Heart right ventricle (tissue), 16 donors: Measurements from ENCODE around the gene TDRD7. TPM values are rescaled to one million over a fixed set of nuclear protein-coding genes. Genes with fewer than 3 reads are reported as not detected.

ENCODE experiments used
- ATAC-seq, 8 donors: fragments of 200-7000 bp; cut with Tn5 transposase; one replicate each; pipeline ENCODE4 v1.9.1; 2020; ENCODE audit warnings: mild to moderate bottlenecking in 8 of 8, moderate library complexity in 8 of 8, moderate number of reproducible peaks in 1 of 8
- DNase-seq, 2 donors: peaks; one replicate each; pipeline ENCODE4 v3.0.0-alpha.2; 2020
- H3K27ac ChIP-seq, 10 donors: fragments of 200-600 bp; sonication (generic) in 2 of 10; one replicate each; pipeline versions ENCODE4 v1.5.0 to v1.8.0; 2020 to 2022; ENCODE audit warnings: mild to moderate bottlenecking in 3 of 10
- H3K27me3 ChIP-seq, 7 donors: fragments of 200-600 bp; one replicate each; pipeline ENCODE4 v1.8.0; 2021 to 2022; ENCODE audit warnings: mild to moderate bottlenecking in 2 of 7
- H3K36me3 ChIP-seq, 9 donors: fragments of 200-600 bp; sonication (generic) in 1 of 9; one replicate each; pipeline versions ENCODE4 v1.5.0 to v1.8.0; 2020 to 2022; ENCODE audit warnings: mild to moderate bottlenecking in 2 of 9
- H3K4me1 ChIP-seq, 9 donors: fragments of 200-600 bp; sonication (generic) in 1 of 9; one replicate each; pipeline versions ENCODE4 v1.5.0 to v1.8.0; 2020 to 2022; ENCODE audit warnings: mild to moderate bottlenecking in 4 of 9
- H3K4me3 ChIP-seq, 10 donors: fragments of 200-600 bp; sonication (generic) in 2 of 10; one replicate each; pipeline versions ENCODE4 v1.5.0 to v1.8.0; 2020 to 2022; ENCODE audit warnings: mild to moderate bottlenecking in 7 of 10, moderate library complexity in 2 of 10
- H3K9me3 ChIP-seq, 11 donors: fragments of 200-600 bp in 10 of 11; sonication (generic) in 2 of 11; one replicate each; pipeline versions ENCODE4 v1.5.0 to v1.8.0; 2013 to 2022; ENCODE audit warnings: mild to moderate bottlenecking in 2 of 11, control low read depth in 1 of 11, moderate library complexity in 1 of 11
- CTCF ChIP-seq, 9 donors: fragments of 200-600 bp; sonication (generic) in 2 of 9; IDR thresholded peaks; one replicate each; pipeline versions ENCODE4 v1.5.0 to v1.8.0; 2021 to 2022; ENCODE audit warnings: antibody characterized with exemption in 9 of 9, mild to moderate bottlenecking in 5 of 9, moderate library complexity in 1 of 9
- WGBS, 2 donors: extraction: QIAGEN DNeasy Blood & Tissue Kit; methylation state at CpG; one replicate each; pipeline ENCODE4 v1.1.7; 2013; ENCODE audit warnings: inconsistent platforms in 1 of 2; 5-methylcytosine and 5-hydroxymethylcytosine counted together
- intact Hi-C, 10 donors: fragments of 100-400 bp; cut with DNase I; formaldehyde crosslinking; loops; one replicate each; pipeline versions ENCODE4 v1.11.1 to v1.14.2; 2022
- polyA plus RNA-seq, 2 donors: library from polyadenylated mRNA; stranded (reverse); fragments of 200-250 nt; gene quantifications; one replicate each; pipeline ENCODE4 v1.2.3, GENCODE V29; 2013
- total RNA-seq, 10 donors: library from RNA; stranded (reverse); fragmentation: NEBNext Ultra II Directional in 3 of 10; extraction: Animal tissue kit (Norgen Biotek cat#: 25700) in 3 of 10; gene quantifications; one replicate each; pipeline versions ENCODE4 v1.2.1 to v1.2.4, GENCODE V29; 2021 to 2023
- donor health status: Arrhythmogenic right ventricular cardiomyopathy.
- donor health status: ischemic (EF 13 %, LVEDD 7.1; RV severe dilation, severe dysfunction).
- donor health status: healthy with polysubstance abuse.
- donor health status: DM: no; HTN: yes; CAD: no.
- donor health status: DM: no; HTN: no; CAD: no.
- donor health status: ischemic (EF 25% LVEDD 6.9; RV normal size, moderate dysfunction).
- donor health status: ischemic (EF 25% LVEDD 5.7; RV mildly dilated, moderate dysfunction).
- donor health status: healthy.
- donor health status: DM: yes; HTN: yes; CAD: no.
- donor health status: Ischemic cardiomyopathy.
- donor health status: ischemic (EF 35%, LVEDD 5.7; RV mildly dilated, moderate dysfunction).
- donor health status: nonischemic (EF 11% LVEDD 7.7; RV severe dilation, severe dysfunction).
- donor health status: DM: yes; HTN: yes; CAD: no.
- donor health status: PGD.
- donor health status: ischemic (EF 29% LVEDD 5.4; RV normal size, mild dysfunction).
- donor health status: nonischemic (EF 23%, LVEDD 6.1; RV moderate dilation, normal function).

The TDRD7 gene
- total and polyA plus RNA-seq, 12 donors: 4.0 to 12.8 (median 8.0) TPM

- Histone ChIP-seq H3K4me3 (no peak overlapping the region), H3K27me3 (no peaks in the 10 kb centered on the region), H3K9me3 (peaks cover 0 to 22% (median 8%) of the 10 kb centered on the region in 11 donors), H3K27ac (no peak overlapping the region), H3K4me1 (no peaks in the 10 kb centered on the region), H3K36me3 (peaks cover 0 to 82% (median 9%) of the 10 kb centered on the region in 9 donors)
- intact Hi-C loops: no loop called here
- no peak for TF ChIP-seq CTCF (IDR thresholded peaks at IDR 0.05)
- 92 to 93% methylated on average over 3 of the region's 3 CpGs for WGBS, 2 donors
- DNase-seq (no peak), ATAC-seq (no peak)
Observed at GRCh38 chr9:97367729-97368128, 44.2 kb upstream of the TDRD7 start.

- Histone ChIP-seq H3K36me3 (peaks cover 0 to 76% (median 9%) of the 10 kb centered on the region in 9 donors), H3K27ac (no peak overlapping the region), H3K4me1 (no peaks in the 10 kb centered on the region), H3K27me3 (no peaks in the 10 kb centered on the region), H3K9me3 (peaks cover 0 to 22% (median 8%) of the 10 kb centered on the region in 11 donors), H3K4me3 (no peak overlapping the region)
- intact Hi-C loops: no loop called here
- ATAC-seq (no peak), DNase-seq (no peak)
- 98 to 100% methylated on average over 1 of the region's 1 CpG for WGBS, 2 donors
- no peak for TF ChIP-seq CTCF (IDR thresholded peaks at IDR 0.05)
Observed at GRCh38 chr9:97368964-97369363, 42.9 kb upstream of the TDRD7 start.

GRCh38 chr9:97372580-97372979 lies 39.3 kb upstream of the TDRD7 start:
- no peak overlapping the region for H3K4me3 ChIP-seq
- TF ChIP-seq CTCF (IDR thresholded peaks at IDR 0.05): no peak
- WGBS, 2 donors: 74 to 83% methylated on average over 6 of the region's 6 CpGs
- intact Hi-C loops: no loop called here
- peaks cover 0 to 22% (median 8%) of the 10 kb centered on the region in 11 donors for H3K9me3 ChIP-seq
- no peaks in the 10 kb centered on the region for H3K4me1 ChIP-seq
- ATAC-seq: no peak
- H3K27ac ChIP-seq: no peak overlapping the region
- no peaks in the 10 kb centered on the region for H3K27me3 ChIP-seq
- peaks cover 0 to 77% (median under 1%) of the 10 kb centered on the region in 9 donors for H3K36me3 ChIP-seq
- DNase-seq: no peak

GRCh38 chr9:97373331-97373730 lies 38.6 kb upstream of the TDRD7 start:
- Histone ChIP-seq H3K4me1 (no peaks in the 10 kb centered on the region), H3K27me3 (no peaks in the 10 kb centered on the region), H3K9me3 (peaks cover 0 to 16% (median 8%) of the 10 kb centered on the region in 11 donors), H3K4me3 (no peak overlapping the region), H3K36me3 (peaks cover 0 to 76% (median 0%) of the 10 kb centered on the region in 9 donors), H3K27ac (no peak overlapping the region)
- no peak for TF ChIP-seq CTCF (IDR thresholded peaks at IDR 0.05)
- DNase-seq (no peak), ATAC-seq (no peak)
- 93 to 98% methylated on average over 4 of the region's 4 CpGs for WGBS, 2 donors
- intact Hi-C loops: no loop called here
